Stomach (tissue), 4 donors: ENCODE results near the gene ETNK1.
"Not testable (repeated sequence)": the region's sequence is repeated elsewhere in the genome, so short reads cannot be mapped to it uniquely, and the experiment has no call there.

Experiments
- CTCF ChIP-seq, 7 experiments: fragments of 450-650 bp in 4 of 7; fragments of 200-600 bp in 3 of 7; sonication (generic) in 3 of 7; IDR thresholded peaks; one replicate each; pipeline ENCODE4 v1.5.1; 2016 to 2019; ENCODE audit warnings: antibody characterized with exemption in 7 of 7, control low read depth in 2 of 7, mild to moderate bottlenecking in 1 of 7
- EP300 ChIP-seq: sonication (generic); formaldehyde crosslinking; IDR thresholded peaks from one replicate; pipeline ENCODE4 v1.6.1; 2017; ENCODE audit warnings: antibody characterized with exemption
- POLR2A ChIP-seq, 4 donors: fragments of 450-650 bp; IDR thresholded peaks; one replicate each; pipeline ENCODE4 v1.6.1; 2016; ENCODE audit warnings: antibody characterized with exemption in 4 of 4, control low read depth in 2 of 4, mild to moderate bottlenecking in 1 of 4, moderate library complexity in 1 of 4
- POLR2AphosphoS5 ChIP-seq, 3 donors: sonication (generic); formaldehyde crosslinking; IDR thresholded peaks; one replicate each; pipeline ENCODE4 v1.6.1; 2016; ENCODE audit warnings: antibody characterized with exemption in 3 of 3

- not testable (repeated sequence) for TF ChIP-seq EP300; CTCF (IDR thresholded peaks at IDR 0.05); POLR2AphosphoS5 (IDR thresholded peaks at IDR 0.05); POLR2A (IDR thresholded peaks at IDR 0.05)
These were observed 27.4 kb upstream of the ETNK1 start for GRCh38 chr12:22597539-22597938.
